ENCODE results near the gene JUNB. TPM values are rescaled to one million over a fixed set of nuclear protein-coding genes. Genes with fewer than 3 reads are reported as not detected.

JUNB gene
- total and polyA plus RNA-seq, 4 donors: 111 to 689 (median 163) TPM

DNA sequence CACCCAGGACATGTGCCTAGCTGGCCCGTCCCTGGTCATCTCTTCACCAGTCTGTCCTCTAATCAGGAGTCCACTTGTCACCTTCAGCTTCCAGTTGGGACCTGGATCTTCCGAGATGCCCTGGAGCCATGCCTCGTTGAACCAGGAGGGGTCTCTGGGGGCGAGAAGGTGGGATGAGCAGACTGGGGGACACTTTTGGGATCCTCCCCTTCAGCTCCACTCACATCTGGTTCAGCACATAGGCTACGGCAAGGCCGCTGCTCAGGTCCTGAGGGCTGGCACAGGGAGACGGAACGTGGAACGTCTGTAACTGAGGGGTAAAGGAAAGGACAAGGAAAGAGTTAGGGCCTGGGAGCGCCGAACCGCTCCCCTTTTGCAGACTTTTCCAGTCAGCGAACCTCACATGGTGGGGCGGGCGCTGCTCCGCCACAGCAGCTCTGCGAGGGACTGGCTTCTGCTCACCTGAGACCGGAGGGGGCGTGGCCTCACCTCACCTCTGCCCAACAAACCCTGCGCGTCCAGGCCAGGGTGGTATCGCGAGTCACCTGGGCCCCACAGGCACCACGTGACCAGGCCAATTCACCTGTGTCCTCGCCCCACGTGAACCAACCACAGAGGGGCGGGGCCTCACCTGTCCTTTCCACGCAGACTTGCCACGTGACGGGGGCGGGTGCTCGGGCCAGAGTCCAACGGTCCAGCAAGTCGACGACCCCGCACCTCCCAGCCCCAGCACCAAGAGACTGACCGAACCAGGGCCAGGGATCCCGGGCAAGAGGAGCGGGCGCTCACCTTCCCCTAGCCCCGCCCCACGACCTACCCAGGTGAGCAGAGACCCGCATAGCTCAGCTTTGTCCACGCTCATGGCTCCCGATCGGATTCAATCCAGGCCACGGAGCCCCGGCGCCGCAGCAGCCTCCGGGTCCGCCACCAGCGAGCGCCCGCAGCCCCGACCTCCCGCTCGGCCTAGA, 16.4 kb upstream of the JUNB start, which contains the start of gene HOOK2:
Gene HOOK2, minus strand, starts transcription at position 965 of the 968 bp plus-strand sequence. Its CDS starts 103 bp downstream, at position 862.
- H3K4me1 ChIP-seq (ENCODE audit: control insufficient read depth in 5 of 5, insufficient read depth in 5 of 5, low read length in 5 of 5): peaks cover 0 to 31% (median 13%) of the 10 kb centered on the region in 5 donors
- peak within 1 kb of the TSS; percentile 87 to 94 for H3K27ac ChIP-seq (ENCODE audit: low read depth in 1 of 2, low read length in 1 of 2)
- H3K27me3 ChIP-seq (ENCODE audit: control insufficient read depth in 3 of 3, insufficient read depth in 3 of 3, low read length in 2 of 3): no peaks in the 10 kb centered on the region
- peaks cover 0 to 10% (median 1%) of the 10 kb centered on the region in 4 donors for H3K36me3 ChIP-seq (ENCODE audit: control insufficient read depth in 4 of 4, insufficient read depth in 4 of 4, low read length in 4 of 4)
- H3K4me3 ChIP-seq: peak within 1 kb of the TSS; percentile 61
- peak; percentile 48 for ATAC-seq (ENCODE audit: insufficient read depth, low FRiP score)
- peak within 1 kb of the TSS; percentile 49 to 63 for H3K9ac ChIP-seq (ENCODE audit: insufficient read depth in 1 of 2, low read length in 2 of 2)
- no peaks in the 10 kb centered on the region for H3K9me3 ChIP-seq (ENCODE audit: control insufficient read depth in 4 of 4, insufficient read depth in 3 of 4, low read length in 3 of 4)
- TF ChIP-seq, protein P1, sequence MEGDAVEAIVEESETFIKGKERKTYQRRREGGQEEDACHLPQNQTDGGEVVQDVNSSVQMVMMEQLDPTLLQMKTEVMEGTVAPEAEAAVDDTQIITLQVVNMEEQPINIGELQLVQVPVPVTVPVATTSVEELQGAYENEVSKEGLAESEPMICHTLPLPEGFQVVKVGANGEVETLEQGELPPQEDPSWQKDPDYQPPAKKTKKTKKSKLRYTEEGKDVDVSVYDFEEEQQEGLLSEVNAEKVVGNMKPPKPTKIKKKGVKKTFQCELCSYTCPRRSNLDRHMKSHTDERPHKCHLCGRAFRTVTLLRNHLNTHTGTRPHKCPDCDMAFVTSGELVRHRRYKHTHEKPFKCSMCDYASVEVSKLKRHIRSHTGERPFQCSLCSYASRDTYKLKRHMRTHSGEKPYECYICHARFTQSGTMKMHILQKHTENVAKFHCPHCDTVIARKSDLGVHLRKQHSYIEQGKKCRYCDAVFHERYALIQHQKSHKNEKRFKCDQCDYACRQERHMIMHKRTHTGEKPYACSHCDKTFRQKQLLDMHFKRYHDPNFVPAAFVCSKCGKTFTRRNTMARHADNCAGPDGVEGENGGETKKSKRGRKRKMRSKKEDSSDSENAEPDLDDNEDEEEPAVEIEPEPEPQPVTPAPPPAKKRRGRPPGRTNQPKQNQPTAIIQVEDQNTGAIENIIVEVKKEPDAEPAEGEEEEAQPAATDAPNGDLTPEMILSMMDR (IDR thresholded peaks at IDR 0.05; ENCODE audit: control extremely low read depth, extremely low read depth): no peak
- peak; percentile 68 to 86 (median 85) for DNase-seq
- 18 to 23% methylated on average over 57 to 58 of the region's 58 CpGs for WGBS, 2 donors

DNA sequence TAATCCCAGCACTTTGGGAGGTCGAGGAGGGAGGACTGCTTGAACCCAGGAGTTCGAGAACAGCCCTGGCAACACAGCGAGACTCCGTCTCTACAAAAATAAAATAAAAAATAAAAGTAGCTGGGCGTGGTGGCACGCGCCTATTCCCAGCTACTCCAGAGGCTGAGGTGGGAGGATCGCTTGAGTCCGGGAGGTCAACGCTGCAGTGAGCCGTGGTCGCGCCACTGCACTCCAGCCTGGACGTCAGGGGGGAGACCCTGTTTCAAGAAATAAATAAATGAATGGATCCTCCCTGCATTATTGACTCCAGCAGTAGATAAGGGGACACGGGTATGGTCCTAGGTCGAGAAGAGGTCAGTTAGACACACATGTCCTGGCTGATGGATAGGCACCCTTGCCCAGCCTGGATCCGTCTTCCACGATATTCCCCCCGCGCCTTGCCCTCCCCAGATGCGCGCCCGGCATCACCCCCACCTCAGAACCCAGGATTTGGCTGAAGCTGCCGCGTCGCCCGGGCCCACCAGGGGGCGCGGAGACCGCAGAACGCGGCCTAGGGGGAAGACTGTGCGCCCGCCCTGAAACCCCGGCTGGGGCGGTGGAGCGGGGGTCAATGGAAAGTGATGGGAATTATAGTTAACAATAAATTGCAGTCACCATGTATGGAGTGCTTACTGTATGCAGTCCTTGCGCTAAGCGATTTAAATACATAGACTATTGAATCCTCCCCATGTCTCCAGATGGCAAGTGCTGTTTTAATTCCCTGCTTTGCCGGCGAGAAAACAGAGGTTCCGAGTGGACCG, 13.9 kb upstream of the JUNB start:
- 9 to 14% methylated on average over 43 of the region's 43 CpGs for WGBS, 2 donors

DNA sequence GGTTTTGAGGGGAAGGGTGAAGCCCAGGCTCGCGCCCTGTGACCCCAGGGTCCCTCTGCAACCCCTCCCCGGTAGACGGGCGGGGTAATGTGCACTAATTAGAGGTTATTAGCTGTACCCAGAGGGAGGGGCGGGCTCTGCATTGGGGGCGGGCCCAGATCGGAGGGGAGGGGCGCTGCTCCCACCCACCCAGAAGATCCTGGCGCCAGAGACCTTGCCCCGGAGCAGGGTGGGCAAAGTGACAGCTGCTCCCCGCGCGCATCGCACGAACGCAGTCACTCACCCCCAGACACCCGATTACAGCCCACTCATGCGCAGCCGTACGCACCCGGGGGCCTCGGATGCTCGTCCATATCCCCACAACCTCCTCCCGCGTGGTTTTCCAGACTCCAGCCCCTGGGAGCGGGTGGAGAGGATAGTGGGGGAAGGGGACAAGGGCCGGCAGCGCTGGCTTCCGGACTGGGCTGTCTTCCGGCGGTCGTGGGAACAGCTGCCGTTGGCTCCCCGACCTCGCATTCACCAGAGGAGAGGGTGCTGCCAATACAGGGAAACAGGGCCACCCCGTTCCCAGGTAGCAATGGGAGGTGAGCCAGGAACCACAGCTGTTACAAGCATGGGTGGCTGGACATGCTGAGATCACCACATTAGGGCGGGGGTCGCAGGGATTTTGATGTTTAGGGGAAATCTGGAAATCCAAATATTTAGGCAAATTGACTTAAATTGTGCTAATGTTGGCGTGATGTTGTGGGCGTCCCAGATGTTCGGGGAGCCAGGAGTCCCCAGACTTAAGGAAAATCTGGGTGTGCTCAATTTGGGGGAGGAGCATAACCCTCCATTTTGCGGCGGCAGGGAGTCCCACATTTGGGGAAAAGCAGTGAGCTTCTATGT, 13.0 kb upstream of the JUNB start:
- peaks cover 0 to 47% (median 19%) of the 10 kb centered on the region in 5 donors for H3K4me1 ChIP-seq (ENCODE audit: control insufficient read depth in 5 of 5, insufficient read depth in 5 of 5, low read length in 5 of 5)

More for the DNA sequence above, 13.9 kb upstream of the JUNB start:
- Histone ChIP-seq H3K9me3 (ENCODE audit: control insufficient read depth in 4 of 4, insufficient read depth in 3 of 4, low read length in 3 of 4) (no peaks in the 10 kb centered on the region), H3K9ac (ENCODE audit: insufficient read depth in 1 of 2, low read length in 2 of 2) (peak overlapping the region in 1 of 2 donors; percentile 37), H3K27me3 (ENCODE audit: control insufficient read depth in 3 of 3, insufficient read depth in 3 of 3, low read length in 2 of 3) (no peaks in the 10 kb centered on the region), H3K4me1 (ENCODE audit: control insufficient read depth in 5 of 5, insufficient read depth in 5 of 5, low read length in 5 of 5) (peaks cover 0 to 41% (median 17%) of the 10 kb centered on the region in 5 donors), H3K36me3 (ENCODE audit: control insufficient read depth in 4 of 4, insufficient read depth in 4 of 4, low read length in 4 of 4) (peaks cover 0 to 3% (median 0%) of the 10 kb centered on the region in 4 donors), H3K27ac (ENCODE audit: low read depth in 1 of 2, low read length in 1 of 2) (peak overlapping the region; percentile 86 to 91), H3K4me3 (peak overlapping the region; percentile 42)
- TF ChIP-seq, protein P1 (IDR thresholded peaks at IDR 0.05; ENCODE audit: control extremely low read depth, extremely low read depth): peak; percentile 82
- ATAC-seq (ENCODE audit: insufficient read depth, low FRiP score): peak; percentile 55
- DNase-seq: peak; percentile 82 to 85 (median 85)

More for the DNA sequence above, 13.0 kb upstream of the JUNB start:
- WGBS, 2 donors: 2 to 3% methylated on average over 43 to 44 of the region's 44 CpGs
- DNase-seq: peak; percentile 84 to 90 (median 86)
- no peaks in the 10 kb centered on the region for H3K9me3 ChIP-seq (ENCODE audit: control insufficient read depth in 4 of 4, insufficient read depth in 3 of 4, low read length in 3 of 4)
- peak overlapping the region; percentile 86 to 91 for H3K27ac ChIP-seq (ENCODE audit: low read depth in 1 of 2, low read length in 1 of 2)
- H3K27me3 ChIP-seq (ENCODE audit: control insufficient read depth in 3 of 3, insufficient read depth in 3 of 3, low read length in 2 of 3): no peaks in the 10 kb centered on the region
- H3K36me3 ChIP-seq (ENCODE audit: control insufficient read depth in 4 of 4, insufficient read depth in 4 of 4, low read length in 4 of 4): peaks cover 0 to 3% (median 0%) of the 10 kb centered on the region in 4 donors
- TF ChIP-seq, protein P1 (IDR thresholded peaks at IDR 0.05; ENCODE audit: control extremely low read depth, extremely low read depth): no peak
- H3K4me3 ChIP-seq: peak overlapping the region; percentile 42
- H3K9ac ChIP-seq (ENCODE audit: insufficient read depth in 1 of 2, low read length in 2 of 2): peak overlapping the region; percentile 37 to 72
- ATAC-seq (ENCODE audit: insufficient read depth, low FRiP score): peak; percentile 3
